ENCODE results near the gene PRSS21.

The PRSS21 gene

DNA sequence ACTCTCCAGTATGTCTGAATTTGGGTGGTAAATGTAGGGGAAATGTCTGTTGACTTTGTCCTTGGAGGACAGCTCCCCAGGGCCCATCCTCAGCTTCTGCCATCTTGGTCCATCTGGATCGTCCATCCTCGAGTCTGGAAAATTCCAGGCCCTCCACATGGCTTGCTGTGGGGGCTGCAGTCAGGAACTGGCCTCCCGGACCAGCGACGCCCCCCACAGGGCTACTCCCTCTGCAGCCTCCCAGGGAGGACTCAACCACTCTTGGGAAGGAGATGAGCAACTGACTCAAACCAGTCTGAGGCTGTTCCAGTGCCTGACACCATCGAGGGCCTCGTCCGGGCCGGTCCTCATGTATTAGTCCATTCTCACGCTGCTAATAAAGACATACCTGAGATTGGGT, 7.6 kb downstream of the PRSS21 start:
- TF ChIP-seq, protein P1, sequence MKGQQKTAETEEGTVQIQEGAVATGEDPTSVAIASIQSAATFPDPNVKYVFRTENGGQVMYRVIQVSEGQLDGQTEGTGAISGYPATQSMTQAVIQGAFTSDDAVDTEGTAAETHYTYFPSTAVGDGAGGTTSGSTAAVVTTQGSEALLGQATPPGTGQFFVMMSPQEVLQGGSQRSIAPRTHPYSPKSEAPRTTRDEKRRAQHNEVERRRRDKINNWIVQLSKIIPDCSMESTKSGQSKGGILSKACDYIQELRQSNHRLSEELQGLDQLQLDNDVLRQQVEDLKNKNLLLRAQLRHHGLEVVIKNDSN (IDR thresholded peaks at IDR 0.05) = no peak
- TF ChIP-seq CEBPB (IDR thresholded peaks at IDR 0.05) (no peak), EGR1 (IDR thresholded peaks at IDR 0.05) (no peak), FOXM1 (IDR thresholded peaks at IDR 0.05; ENCODE audit: borderline replicate concordance, low read depth) (no peak), EP300 (IDR thresholded peaks at IDR 0.05; ENCODE audit: borderline replicate concordance) (no peak), TCF12 (IDR thresholded peaks at IDR 0.05; ENCODE audit: low read depth) (no peak), TEAD4 (IDR thresholded peaks at IDR 0.05) (no peak), ZBTB7A (IDR thresholded peaks at IDR 0.05; ENCODE audit: low read depth) (no peak), NFIC (IDR thresholded peaks at IDR 0.05) (no peak), RAD21 (IDR thresholded peaks at IDR 0.05; ENCODE audit: low read depth) (no peak), YY1 (IDR thresholded peaks at IDR 0.05; ENCODE audit: low read depth) (no peak), TAF1 (IDR thresholded peaks at IDR 0.05; ENCODE audit: low read depth) (no peak), CREB1 (IDR thresholded peaks at IDR 0.05; ENCODE audit: low read depth) (no peak)
- TF ChIP-seq, protein P2, sequence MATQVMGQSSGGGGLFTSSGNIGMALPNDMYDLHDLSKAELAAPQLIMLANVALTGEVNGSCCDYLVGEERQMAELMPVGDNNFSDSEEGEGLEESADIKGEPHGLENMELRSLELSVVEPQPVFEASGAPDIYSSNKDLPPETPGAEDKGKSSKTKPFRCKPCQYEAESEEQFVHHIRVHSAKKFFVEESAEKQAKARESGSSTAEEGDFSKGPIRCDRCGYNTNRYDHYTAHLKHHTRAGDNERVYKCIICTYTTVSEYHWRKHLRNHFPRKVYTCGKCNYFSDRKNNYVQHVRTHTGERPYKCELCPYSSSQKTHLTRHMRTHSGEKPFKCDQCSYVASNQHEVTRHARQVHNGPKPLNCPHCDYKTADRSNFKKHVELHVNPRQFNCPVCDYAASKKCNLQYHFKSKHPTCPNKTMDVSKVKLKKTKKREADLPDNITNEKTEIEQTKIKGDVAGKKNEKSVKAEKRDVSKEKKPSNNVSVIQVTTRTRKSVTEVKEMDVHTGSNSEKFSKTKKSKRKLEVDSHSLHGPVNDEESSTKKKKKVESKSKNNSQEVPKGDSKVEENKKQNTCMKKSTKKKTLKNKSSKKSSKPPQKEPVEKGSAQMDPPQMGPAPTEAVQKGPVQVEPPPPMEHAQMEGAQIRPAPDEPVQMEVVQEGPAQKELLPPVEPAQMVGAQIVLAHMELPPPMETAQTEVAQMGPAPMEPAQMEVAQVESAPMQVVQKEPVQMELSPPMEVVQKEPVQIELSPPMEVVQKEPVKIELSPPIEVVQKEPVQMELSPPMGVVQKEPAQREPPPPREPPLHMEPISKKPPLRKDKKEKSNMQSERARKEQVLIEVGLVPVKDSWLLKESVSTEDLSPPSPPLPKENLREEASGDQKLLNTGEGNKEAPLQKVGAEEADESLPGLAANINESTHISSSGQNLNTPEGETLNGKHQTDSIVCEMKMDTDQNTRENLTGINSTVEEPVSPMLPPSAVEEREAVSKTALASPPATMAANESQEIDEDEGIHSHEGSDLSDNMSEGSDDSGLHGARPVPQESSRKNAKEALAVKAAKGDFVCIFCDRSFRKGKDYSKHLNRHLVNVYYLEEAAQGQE (IDR thresholded peaks at IDR 0.05; ENCODE audit: low read depth) = no peak
- TF ChIP-seq, protein P3, sequence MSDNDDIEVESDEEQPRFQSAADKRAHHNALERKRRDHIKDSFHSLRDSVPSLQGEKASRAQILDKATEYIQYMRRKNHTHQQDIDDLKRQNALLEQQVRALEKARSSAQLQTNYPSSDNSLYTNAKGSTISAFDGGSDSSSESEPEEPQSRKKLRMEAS (IDR thresholded peaks at IDR 0.05) = no peak

DNA sequence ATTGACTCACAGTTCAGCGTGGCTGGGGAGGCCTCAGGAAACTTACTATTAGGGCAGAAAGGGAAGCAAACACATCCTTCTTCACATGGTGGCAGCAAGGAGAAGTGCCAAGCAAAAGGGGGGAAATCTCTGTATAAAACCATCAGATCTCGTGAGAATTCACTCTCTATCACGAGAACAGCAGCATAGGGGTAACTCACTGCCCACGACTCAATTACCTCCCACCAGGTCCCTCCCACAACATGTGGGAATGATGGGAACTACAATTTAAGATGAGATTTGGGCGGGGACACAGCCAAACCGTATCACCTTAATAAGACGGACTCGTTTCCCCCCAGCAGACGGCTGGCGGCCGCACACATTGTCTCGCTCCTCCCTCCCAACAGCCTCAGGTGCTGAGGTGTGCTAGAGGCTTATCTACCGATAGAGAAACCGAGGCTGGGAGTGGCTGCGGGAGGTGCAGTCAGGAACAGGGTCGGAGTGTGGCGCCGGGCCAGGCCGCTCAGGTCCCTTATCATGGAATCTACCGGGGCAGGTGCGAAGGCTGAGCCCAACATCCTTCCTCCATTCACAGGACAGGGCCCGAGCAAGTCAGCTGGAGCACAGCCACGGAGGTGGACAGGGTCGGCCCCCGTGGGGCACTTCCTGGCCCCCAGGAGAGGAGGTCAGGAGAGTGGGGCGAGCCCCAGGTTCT, 8.2 kb downstream of the PRSS21 start:
- TF ChIP-seq FOXM1 (IDR thresholded peaks at IDR 0.05; ENCODE audit: borderline replicate concordance, low read depth) (no peak), TEAD4 (IDR thresholded peaks at IDR 0.05) (no peak), RAD21 (IDR thresholded peaks at IDR 0.05; ENCODE audit: low read depth) (no peak), TCF12 (IDR thresholded peaks at IDR 0.05; ENCODE audit: low read depth) (no peak), NFIC (IDR thresholded peaks at IDR 0.05) (no peak), EP300 (IDR thresholded peaks at IDR 0.05; ENCODE audit: borderline replicate concordance) (no peak), CEBPB (IDR thresholded peaks at IDR 0.05) (no peak), ZBTB7A (IDR thresholded peaks at IDR 0.05; ENCODE audit: low read depth) (no peak), CREB1 (IDR thresholded peaks at IDR 0.05; ENCODE audit: low read depth) (no peak), TAF1 (IDR thresholded peaks at IDR 0.05; ENCODE audit: low read depth) (no peak)
- TF ChIP-seq, protein P1 (IDR thresholded peaks at IDR 0.05) = no peak

DNA sequence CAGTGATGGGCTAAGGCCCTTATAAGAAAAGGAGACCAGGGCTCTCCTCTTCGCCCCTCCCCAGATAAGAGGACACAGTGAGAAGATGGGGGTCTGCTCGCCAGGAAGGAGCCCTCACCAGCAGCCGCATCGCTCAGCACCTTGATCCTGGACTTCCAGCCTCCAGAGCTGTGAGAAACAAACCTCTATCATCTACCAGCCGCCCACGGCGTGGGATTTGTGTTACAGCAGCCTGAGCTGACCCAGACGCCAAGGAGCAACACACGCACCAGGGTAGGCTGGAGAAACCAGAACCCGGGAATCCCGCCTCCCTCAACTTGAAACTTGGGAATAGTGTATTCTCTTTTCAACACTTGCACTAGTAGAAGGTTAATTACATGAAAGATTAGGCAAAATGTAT, 8.9 kb downstream of the PRSS21 start:
- TF ChIP-seq RAD21 (IDR thresholded peaks at IDR 0.05; ENCODE audit: low read depth) (no peak), ZBTB7A (IDR thresholded peaks at IDR 0.05; ENCODE audit: low read depth) (no peak), CEBPB (IDR thresholded peaks at IDR 0.05) (no peak), TCF12 (IDR thresholded peaks at IDR 0.05; ENCODE audit: low read depth) (no peak), FOXM1 (IDR thresholded peaks at IDR 0.05; ENCODE audit: borderline replicate concordance, low read depth) (no peak), CREB1 (IDR thresholded peaks at IDR 0.05; ENCODE audit: low read depth) (no peak), TEAD4 (IDR thresholded peaks at IDR 0.05) (no peak), YY1 (IDR thresholded peaks at IDR 0.05; ENCODE audit: low read depth) (no peak), EGR1 (IDR thresholded peaks at IDR 0.05) (no peak), TAF1 (IDR thresholded peaks at IDR 0.05; ENCODE audit: low read depth) (no peak), NFIC (IDR thresholded peaks at IDR 0.05) (no peak), EP300 (IDR thresholded peaks at IDR 0.05; ENCODE audit: borderline replicate concordance) (no peak)
- TF ChIP-seq, protein P2 (IDR thresholded peaks at IDR 0.05; ENCODE audit: low read depth) = no peak
- TF ChIP-seq, protein P1 (IDR thresholded peaks at IDR 0.05) = no peak
- TF ChIP-seq, protein P3 (IDR thresholded peaks at IDR 0.05) = no peak

DNA sequence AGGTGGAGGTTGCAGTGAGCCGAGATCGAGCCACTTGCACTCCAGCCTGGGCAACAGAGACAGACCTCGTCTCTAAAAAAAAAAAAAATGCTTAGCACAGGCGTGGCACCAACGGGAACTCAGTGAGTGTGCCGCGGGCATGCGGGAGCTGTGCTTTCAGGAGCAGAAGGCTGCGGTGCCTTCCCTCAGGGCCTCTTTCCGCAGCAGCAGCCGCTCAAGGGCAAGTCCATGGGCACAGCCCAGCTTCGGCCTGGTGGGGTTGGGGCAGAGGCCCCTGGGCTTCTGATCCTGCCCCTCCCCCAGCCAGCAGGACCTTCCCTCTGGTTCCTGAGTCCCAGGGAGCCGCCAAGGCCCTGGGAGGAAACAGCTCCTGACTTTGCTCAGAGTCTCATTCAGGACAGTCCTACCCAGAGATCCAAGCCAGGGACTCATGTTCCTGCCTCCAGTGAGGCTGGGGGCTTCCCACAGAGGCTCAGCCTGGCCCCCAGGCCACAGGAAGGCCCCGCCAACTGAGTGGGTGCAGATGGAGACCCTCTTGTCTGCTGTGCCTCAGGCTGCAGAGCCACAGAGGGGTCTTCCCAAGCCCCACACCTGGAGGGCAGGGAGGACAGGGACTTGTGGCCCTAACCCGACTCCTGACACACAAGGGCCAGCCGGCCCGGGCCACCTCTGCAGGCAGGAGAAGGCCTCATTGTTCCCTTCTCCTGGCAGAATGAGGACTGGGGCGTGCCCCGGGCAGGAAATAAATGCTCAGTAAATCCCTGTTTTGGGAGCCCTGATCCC, 9.7 kb downstream of the PRSS21 start:
- TF ChIP-seq RAD21 (IDR thresholded peaks at IDR 0.05; ENCODE audit: low read depth) = no peak
- no peak for TF ChIP-seq NFIC (IDR thresholded peaks at IDR 0.05)
- TF ChIP-seq TAF1 (IDR thresholded peaks at IDR 0.05; ENCODE audit: low read depth) = no peak
- TF ChIP-seq CREB1 (IDR thresholded peaks at IDR 0.05; ENCODE audit: low read depth) = no peak
- TF ChIP-seq, protein P1 (IDR thresholded peaks at IDR 0.05) = no peak
